RWPE1 (cell line): ENCODE results near the gene CBLB.

ENCODE experiments used
- CTCF ChIA-PET: fragments of 350-600 bp; sonication (Branson Sonifier 250); formaldehyde crosslinking; extraction: SDS; loops from one replicate; lab custom pipeline; 2021; lab: Yijun Ruan, JAX
- POLR2A ChIA-PET: fragments of 400-600 bp; formaldehyde crosslinking; extraction: SDS; loops from one replicate; lab custom pipeline; 2020; ENCODE audit warnings: antibody characterized with exemption; ENCODE audit not compliant: low non-redundant PET; lab: Yijun Ruan, JAX
- DNase-seq: peaks from one replicate; pipeline ENCODE4 v3.0.0; 2012; ENCODE audit warnings: low spot score
- H3K27ac ChIP-seq: fragments of 450-650 bp; 2 replicates; pipeline ENCODE4 v1.5.1; 2017
- TF ChIP-seq, protein P1 (sequence below): fragments of 450-650 bp; conservative IDR thresholded peaks from 2 replicates; pipeline ENCODE4 v1.5.1; 2017; ENCODE audit warnings: low read depth, mild to moderate bottlenecking

CBLB gene

DNA sequence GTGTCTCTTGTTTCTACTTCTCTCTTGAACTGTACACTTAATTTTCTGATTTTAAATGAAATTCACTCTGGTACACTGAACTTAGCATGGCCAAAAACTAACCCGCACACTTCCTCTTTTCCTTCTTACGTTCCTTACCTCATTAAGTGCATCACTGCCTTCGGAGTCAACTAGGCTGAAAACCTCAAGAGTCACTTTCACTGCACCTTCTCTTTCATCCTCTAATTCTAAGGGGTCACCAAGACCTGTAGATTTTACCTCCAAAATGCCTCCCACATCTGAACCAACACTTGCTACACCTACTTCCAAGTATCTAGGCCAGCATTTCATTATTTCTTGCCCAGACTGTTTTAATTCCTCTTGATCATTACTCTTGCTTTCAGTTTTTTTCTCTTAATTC, 6.6 kb downstream of the CBLB start:
- no peak for DNase-seq
- CTCF ChIA-PET, result no interaction called here
- TF ChIP-seq, protein P1, sequence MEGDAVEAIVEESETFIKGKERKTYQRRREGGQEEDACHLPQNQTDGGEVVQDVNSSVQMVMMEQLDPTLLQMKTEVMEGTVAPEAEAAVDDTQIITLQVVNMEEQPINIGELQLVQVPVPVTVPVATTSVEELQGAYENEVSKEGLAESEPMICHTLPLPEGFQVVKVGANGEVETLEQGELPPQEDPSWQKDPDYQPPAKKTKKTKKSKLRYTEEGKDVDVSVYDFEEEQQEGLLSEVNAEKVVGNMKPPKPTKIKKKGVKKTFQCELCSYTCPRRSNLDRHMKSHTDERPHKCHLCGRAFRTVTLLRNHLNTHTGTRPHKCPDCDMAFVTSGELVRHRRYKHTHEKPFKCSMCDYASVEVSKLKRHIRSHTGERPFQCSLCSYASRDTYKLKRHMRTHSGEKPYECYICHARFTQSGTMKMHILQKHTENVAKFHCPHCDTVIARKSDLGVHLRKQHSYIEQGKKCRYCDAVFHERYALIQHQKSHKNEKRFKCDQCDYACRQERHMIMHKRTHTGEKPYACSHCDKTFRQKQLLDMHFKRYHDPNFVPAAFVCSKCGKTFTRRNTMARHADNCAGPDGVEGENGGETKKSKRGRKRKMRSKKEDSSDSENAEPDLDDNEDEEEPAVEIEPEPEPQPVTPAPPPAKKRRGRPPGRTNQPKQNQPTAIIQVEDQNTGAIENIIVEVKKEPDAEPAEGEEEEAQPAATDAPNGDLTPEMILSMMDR, result no peak
- POLR2A ChIA-PET, result no interaction called here
- no peak overlapping the region for H3K27ac ChIP-seq

DNA sequence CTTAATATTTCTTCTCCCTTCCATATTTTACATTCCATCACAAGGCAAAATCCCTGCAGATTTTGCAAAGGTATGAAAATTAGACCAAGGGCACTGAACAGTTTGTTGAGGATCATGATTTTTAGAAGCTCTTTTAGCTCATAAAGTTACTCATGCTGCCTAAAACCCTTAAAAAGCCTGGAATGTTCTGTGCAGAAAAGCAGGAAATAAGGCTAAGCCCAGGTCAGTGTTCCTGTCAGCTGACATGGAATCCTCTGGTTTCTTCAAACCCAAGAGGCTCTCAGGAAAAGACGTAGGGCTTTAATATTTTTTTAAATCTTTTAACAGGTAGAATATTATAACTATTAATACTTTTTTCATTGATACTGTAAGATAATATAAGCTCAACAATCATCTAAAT, 8.2 kb downstream of the CBLB start:
- CTCF ChIA-PET, result interaction anchor here (0.6 kb wide), 1 partner anchor 162 kb away, joined by 3 read pairs; no protein-coding TSS in a partner anchor
- no peak overlapping the region for H3K27ac ChIP-seq
- POLR2A ChIA-PET, result no interaction called here

DNA sequence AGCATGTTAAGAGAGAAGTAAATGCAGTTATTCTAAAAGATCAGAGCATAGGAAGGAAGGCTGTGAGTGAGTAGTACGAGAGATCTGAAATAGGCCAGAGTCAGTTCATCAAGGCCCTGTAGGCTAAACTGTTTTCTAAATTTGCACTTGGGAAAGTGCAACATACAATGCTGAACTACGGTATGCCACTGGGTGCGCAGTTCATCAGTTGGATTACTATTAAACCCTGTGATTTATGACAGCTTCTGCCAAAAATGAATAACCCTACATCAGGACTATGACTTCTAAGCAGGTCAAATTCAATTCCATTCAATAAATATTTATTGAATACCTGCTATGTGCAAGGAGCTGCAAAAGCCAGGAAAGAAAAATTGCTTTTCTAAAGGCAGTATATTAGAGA, 10.8 kb downstream of the CBLB start:
- TF ChIP-seq, protein P1, result no peak
- POLR2A ChIA-PET, result no interaction called here
- DNase-seq, result no peak
- CTCF ChIA-PET, result no interaction called here
- no peak overlapping the region for H3K27ac ChIP-seq

More for the DNA sequence above, 8.2 kb downstream of the CBLB start:
- DNase-seq, result no peak
- TF ChIP-seq, protein P1, result no peak

DNA sequence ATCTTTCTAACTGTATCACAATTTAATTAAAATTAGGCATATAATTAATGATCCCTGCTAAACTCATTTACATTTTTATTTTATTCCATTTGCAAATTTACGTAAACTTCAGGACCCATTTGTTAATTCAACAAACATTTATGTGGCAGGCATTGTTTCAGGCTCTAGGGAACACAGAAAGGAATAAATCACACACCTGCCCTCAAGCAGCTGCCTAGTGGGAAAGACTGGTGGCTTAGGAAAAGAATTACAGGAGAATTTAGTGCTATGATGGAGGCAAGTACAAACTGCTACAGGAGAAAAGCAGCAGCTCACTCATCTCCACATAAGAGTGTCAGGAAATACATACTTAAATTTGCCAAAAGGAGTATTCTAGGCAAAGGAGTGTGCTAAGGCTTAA, 11.2 kb downstream of the CBLB start:
- no peak for DNase-seq
- ChIA-PET CTCF (interaction anchor here (0.8 kb wide), 1 partner anchor 752 kb away, joined by 3 read pairs; no protein-coding TSS in a partner anchor), POLR2A (no interaction called here)
- TF ChIP-seq, protein P1, result no peak
- H3K27ac ChIP-seq, result no peak overlapping the region

DNA sequence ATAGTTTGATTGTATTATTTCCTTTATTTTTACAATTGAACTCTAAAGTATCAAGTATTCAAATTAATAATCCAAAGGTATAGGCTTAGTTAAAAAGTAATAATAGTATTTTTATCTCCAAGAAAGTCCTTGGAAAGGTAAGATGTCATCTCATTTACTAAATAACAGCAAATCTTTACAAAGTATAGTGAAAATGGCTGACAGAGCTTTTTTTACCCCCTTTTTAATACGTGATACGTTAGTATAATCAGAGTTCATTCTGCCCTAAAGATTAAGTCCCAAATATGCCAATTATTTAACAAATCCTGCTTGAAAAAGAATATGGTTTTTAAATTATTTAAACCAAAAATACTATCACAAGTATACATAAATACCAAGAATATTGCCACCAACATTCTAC, 12.2 kb downstream of the CBLB start:
- CTCF ChIA-PET, result interaction anchor here (0.8 kb wide), 1 partner anchor 85 kb away, joined by 4 read pairs; no protein-coding TSS in a partner anchor
- POLR2A ChIA-PET, result no interaction called here
- H3K27ac ChIP-seq, result no peak overlapping the region
- DNase-seq, result no peak
- TF ChIP-seq, protein P1, result no peak

DNA sequence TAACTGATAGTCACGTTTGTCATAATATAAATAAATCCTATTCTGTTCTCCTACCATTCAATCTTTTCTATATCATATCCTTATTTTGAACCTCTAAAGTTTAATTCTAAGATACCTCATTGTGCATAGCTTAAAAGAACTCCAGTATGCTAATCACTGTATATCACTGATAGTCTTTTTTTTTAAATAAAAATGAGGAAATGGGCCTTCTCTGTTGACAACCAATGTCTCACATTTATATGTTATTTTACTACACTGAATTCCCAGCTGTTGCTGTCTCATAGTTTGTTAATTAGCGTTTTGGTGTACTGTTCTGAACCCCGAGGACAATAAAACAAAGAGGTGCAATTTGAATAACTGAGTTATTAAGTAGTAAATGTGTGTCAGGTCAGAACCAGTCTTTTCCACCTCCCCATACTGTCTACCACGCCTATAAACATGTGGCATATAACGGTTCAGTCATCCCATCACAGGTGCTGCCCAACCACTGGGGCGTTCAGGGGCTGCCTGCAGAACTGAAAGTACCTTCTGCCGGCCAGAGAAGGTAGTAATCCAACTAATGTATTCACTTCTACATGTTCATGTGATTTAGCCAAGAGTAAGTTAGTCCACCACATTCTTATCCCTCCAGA, 14.9 kb downstream of the CBLB start:
- CTCF ChIA-PET, result interaction anchor here (0.6 kb wide), 1 partner anchor 17 kb away, joined by 6 read pairs; no protein-coding TSS in a partner anchor
- DNase-seq, result no peak

More for the DNA sequence above, 14.9 kb downstream of the CBLB start:
- POLR2A ChIA-PET, result no interaction called here
- no peak overlapping the region for H3K27ac ChIP-seq
- TF ChIP-seq, protein P1, result no peak
